ENCODE measurements around the gene KCP. TPM values are rescaled to one million over a fixed set of nuclear protein-coding genes. Genes with fewer than 3 reads are reported as not detected.

KCP gene
- polyA plus RNA-seq, 1 of the 3 experiments (the other 2 are of a cell fraction), result not detected

- peak overlapping the region in 1 of 2 experiments; percentile 47; a peak in 1 of 4 replicates for H3K27ac ChIP-seq (ENCODE audit: low read depth in 2 of 2, low read length in 1 of 2)
- no peak overlapping the region for H3K4me3 ChIP-seq (ENCODE audit: low read depth in 2 of 2, low read length in 1 of 2)
- no peak overlapping the region for H3K9ac ChIP-seq
- POLR2A ChIA-PET, result no interaction called here
- no peak for DNase-seq
- no peak overlapping the region for H2AFZ ChIP-seq (ENCODE audit: low read depth)
- peaks cover 18% of the 10 kb centered on the region for H3F3A ChIP-seq (replicated peaks; ENCODE audit: insufficient read depth)
- H3K27me3 ChIP-seq (ENCODE audit: insufficient read depth), result no peaks in the 10 kb centered on the region
- H4K20me1 ChIP-seq (ENCODE audit: insufficient read depth), result peaks cover 93% of the 10 kb centered on the region
- TF ChIP-seq TAF1 (IDR thresholded peaks at IDR 0.05; ENCODE audit: borderline replicate concordance, low read depth, low read length) (no peak), FOSL2 (IDR thresholded peaks at IDR 0.05; ENCODE audit: borderline replicate concordance, low read depth) (no peak), USF1 (IDR thresholded peaks at IDR 0.05; ENCODE audit: borderline replicate concordance, low read depth) (no peak), RXRA (IDR thresholded peaks at IDR 0.05; ENCODE audit: borderline replicate concordance, low read depth) (no peak; the same call in 1 of the 2 replicates), ZBTB33 (IDR thresholded peaks at IDR 0.05; ENCODE audit: borderline replicate concordance, low read depth) (no peak), MAX (IDR thresholded peaks at IDR 0.05; ENCODE audit: low read depth) (no peak), USF2 (IDR thresholded peaks at IDR 0.05; ENCODE audit: borderline replicate concordance, low read depth, low read length) (no peak), MXI1 (IDR thresholded peaks at IDR 0.05; ENCODE audit: low read depth, low read length) (no peak), POLR2AphosphoS5 (IDR thresholded peaks at IDR 0.05; ENCODE audit: low read depth, low read length) (no peak), PBX3 (IDR thresholded peaks at IDR 0.05) (no peak), YY1 (IDR thresholded peaks at IDR 0.05; ENCODE audit: low read depth) (no peak)
- WGBS (ENCODE audit: low lambda C conversion rate), result 80% methylated on average over 9 of the region's 14 CpGs
- peaks cover 75% of the 10 kb centered on the region for H3K79me2 ChIP-seq (ENCODE audit: insufficient read depth)
- H3K9me2 ChIP-seq, result no peaks in the 10 kb centered on the region
- no peaks in the 10 kb centered on the region for H3K9me3 ChIP-seq
- peaks cover 19 to 25% of the 10 kb centered on the region in 2 experiments; a peak in 3 of 4 replicates for H3K4me1 ChIP-seq (ENCODE audit: control insufficient read depth in 1 of 2, insufficient read depth in 2 of 2, low read depth in 1 of 2, low read length in 1 of 2)
- CTCF ChIA-PET, result interaction anchor here (0.8 to 2.6 kb wide), 7 partner anchors 17 to 438 kb away, joined by 3 to 11 read pairs (median 3); partner anchors contain the start of gene ATP6V1F
- H3K36me3 ChIP-seq (replicated peaks in 1 of 2; ENCODE audit: control insufficient read depth in 1 of 2, insufficient read depth in 2 of 2, low read length in 1 of 2), result peaks cover 57% of the 10 kb centered on the region in 2 experiments
- no peak overlapping the region for H3K4me2 ChIP-seq
Observed at GRCh38 chr7:128835790-128836641, 74.5 kb downstream of the KCP start.

Data from SK-N-SH (cell line).